T-helper 1 cell treated with Interleukin-12 subunit alpha and Interleukin-12 subunit beta and Interleukin-4 antibody, amounts not matched to agents 30 μg/mL and 1 μg/mL, for 36 hours (primary cell): ENCODE data around the gene UQCR10.

Experiments used
- H3K27ac Mint-ChIP-seq: one replicate; pipeline ENCODE4 v1.8.0; 2021; ENCODE audit warnings: mild to moderate bottlenecking, mixed read lengths
- H3K27me3 Mint-ChIP-seq: one replicate; pipeline ENCODE4 v1.8.0; 2021; ENCODE audit warnings: low read depth, mixed read lengths
- H3K36me3 Mint-ChIP-seq: one replicate; pipeline ENCODE4 v1.8.0; 2021; ENCODE audit warnings: low read depth, mixed read lengths
- H3K4me1 Mint-ChIP-seq: one replicate; pipeline ENCODE4 v1.8.0; 2021; ENCODE audit warnings: low read depth, mixed read lengths
- H3K4me3 Mint-ChIP-seq: one replicate; pipeline ENCODE4 v1.8.0; 2021; ENCODE audit warnings: mild to moderate bottlenecking, moderate library complexity, mixed read lengths
- H3K9me3 Mint-ChIP-seq: one replicate; pipeline ENCODE4 v1.8.0; 2021; ENCODE audit warnings: mixed read lengths

UQCR10 gene

DNA sequence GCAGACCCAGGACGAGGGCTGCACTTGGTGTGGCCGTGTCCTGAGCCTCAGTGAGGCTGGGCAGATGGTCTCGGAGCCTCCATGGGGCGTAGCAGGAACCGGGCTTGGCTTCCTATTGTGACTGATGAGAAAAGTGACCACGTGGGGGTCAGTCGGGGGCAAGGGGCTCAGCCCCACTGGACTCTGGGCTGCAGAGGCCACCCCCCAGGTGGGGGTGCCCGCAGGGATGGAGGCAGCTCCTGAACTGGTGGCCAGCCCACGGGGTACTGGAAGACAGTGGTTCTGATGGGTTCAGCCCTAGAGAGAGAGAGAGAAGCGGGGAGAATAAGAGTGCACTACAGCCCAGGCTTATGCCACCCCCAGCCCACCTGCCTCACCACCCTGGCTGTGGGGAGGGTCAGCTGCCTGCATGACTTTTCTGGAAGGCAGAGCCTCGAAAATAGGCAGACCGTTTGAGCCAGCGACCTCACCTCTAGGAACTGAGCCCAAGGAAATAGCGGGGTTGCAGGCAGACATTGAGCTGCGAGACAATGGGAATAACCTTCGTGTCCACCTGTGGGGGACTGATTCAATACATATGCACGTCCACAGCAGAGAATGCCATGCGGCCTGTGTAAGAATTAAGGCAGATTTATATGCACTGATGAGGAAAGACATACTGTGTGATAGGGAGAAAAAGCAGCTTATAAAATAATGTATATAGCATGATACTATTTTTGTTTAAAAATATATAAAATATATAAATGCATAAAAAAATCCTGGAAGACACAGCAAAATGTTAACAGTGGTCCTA is 35.9 kb upstream of the UQCR10 start:
- no peak overlapping the region for H3K27ac Mint-ChIP-seq
- H3K4me1 Mint-ChIP-seq: no peaks in the 10 kb centered on the region
- H3K4me3 Mint-ChIP-seq: no peak overlapping the region
- H3K36me3 Mint-ChIP-seq: no peaks in the 10 kb centered on the region
- no peaks in the 10 kb centered on the region for H3K27me3 Mint-ChIP-seq
- no peaks in the 10 kb centered on the region for H3K9me3 Mint-ChIP-seq

DNA sequence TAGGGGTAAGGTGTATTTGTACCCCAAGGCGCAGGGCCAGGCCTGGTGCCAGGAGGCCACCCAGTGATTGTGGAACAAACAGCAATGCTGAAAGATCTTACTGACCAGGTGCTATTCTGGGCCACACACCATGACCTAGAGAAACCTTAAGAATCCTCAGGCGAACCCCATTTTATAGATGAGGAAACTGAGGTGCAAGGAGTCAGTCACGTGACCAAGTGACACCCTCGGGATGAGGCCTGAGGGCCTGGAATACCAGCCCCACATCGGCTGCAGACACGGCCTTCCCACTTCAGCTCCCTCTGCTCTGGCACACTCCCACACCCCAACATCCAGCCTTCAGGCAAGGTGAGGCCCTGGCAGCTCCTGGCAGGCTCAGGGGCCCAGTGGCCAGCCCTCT is 34.3 kb upstream of the UQCR10 start:
- Mint-ChIP-seq H3K27me3 (no peaks in the 10 kb centered on the region), H3K27ac (no peak overlapping the region), H3K4me1 (no peaks in the 10 kb centered on the region), H3K9me3 (no peaks in the 10 kb centered on the region), H3K4me3 (no peak overlapping the region), H3K36me3 (no peaks in the 10 kb centered on the region)

DNA sequence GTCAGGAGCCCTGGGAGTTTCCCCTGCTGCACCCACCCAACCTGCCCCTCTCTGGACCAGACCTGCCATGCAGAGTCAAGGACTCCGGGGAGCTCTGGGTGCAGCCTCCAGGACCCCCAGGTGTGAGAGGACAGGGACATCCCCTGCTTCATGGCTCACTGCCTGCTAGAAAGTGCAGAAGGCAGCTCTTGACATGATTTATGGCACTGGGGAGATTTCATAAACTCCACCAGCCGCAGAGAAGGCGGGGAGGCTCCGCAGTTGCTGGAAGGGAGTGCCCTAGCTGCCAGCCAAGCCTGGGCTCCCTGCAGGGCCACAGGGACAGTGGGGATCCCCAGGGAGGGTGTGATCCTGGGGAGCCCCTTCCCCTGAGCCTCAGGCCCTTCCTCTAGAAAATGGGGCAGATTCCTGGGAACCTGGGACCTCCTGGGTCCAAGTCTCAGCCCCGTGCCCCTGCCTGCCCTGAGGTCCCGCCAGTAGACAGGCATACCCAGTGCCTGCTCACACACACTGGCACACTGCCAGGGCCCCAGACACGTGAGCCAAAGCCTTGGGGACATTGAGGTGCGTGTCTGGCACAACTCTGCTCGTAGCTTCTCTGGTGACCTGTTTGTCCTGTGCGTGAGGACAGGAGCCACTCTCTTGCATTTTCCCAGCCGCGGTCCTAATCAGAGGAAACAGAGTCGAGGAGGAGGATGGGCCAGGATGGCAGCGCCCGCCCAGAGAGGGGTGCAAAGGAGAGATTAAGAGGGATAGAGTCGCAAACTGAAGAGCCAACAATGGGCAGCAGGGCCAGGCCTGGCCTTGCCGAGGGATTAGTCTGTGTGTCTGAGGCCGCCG is 33.6 kb upstream of the UQCR10 start:
- no peaks in the 10 kb centered on the region for H3K27me3 Mint-ChIP-seq
- H3K9me3 Mint-ChIP-seq: no peaks in the 10 kb centered on the region
- no peak overlapping the region for H3K4me3 Mint-ChIP-seq
- no peaks in the 10 kb centered on the region for H3K4me1 Mint-ChIP-seq
- no peak overlapping the region for H3K27ac Mint-ChIP-seq
- no peaks in the 10 kb centered on the region for H3K36me3 Mint-ChIP-seq

DNA sequence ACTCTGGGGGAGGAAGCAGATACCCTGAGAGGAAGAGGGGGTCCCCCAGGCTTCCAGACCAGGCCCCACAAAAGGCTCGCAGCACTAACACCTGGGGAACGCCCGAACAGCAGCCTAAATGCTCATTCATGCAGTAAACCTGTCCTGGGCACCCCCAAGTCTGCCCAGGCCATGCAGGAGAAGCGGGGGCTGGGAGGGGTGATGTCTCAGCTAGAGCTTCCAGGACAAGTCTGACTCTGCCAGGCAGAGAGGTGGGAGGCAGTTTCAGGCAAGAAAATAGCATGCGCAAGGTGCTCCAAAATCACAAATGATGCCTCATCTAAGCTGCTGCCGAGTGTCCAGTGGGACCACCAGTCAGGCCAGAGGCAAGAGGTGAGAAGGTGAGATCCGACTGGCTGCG is 32.8 kb upstream of the UQCR10 start:
- Mint-ChIP-seq H3K36me3 (no peaks in the 10 kb centered on the region), H3K4me3 (no peak overlapping the region), H3K4me1 (no peaks in the 10 kb centered on the region)

DNA sequence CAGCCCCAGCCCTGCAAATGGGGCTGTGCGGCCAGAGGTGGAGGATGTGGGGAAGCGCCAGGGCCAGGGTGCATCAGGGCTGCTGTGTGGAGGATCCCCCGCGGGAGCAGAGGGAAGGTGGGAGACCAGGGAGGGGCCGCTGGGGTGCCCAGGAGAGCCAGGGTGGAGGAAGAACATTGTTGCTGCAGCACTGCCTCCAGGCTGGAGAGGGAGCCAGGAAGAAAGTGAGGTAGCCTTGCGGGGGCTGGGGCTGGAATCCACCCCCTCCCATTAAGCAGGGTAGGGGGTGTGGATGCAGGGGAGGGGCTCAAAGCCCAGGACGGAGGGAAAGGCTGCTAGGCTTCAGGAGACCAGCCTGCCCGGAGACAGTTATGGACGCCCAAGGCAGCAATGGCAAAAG is 32.3 kb upstream of the UQCR10 start:
- no peaks in the 10 kb centered on the region for H3K36me3 Mint-ChIP-seq
- H3K9me3 Mint-ChIP-seq: no peaks in the 10 kb centered on the region
- no peaks in the 10 kb centered on the region for H3K27me3 Mint-ChIP-seq
- H3K27ac Mint-ChIP-seq: no peak overlapping the region
- no peak overlapping the region for H3K4me3 Mint-ChIP-seq
- H3K4me1 Mint-ChIP-seq: no peaks in the 10 kb centered on the region

More for the DNA sequence above, 32.8 kb upstream of the UQCR10 start:
- Mint-ChIP-seq H3K27ac (no peak overlapping the region), H3K9me3 (no peaks in the 10 kb centered on the region), H3K27me3 (no peaks in the 10 kb centered on the region)

DNA sequence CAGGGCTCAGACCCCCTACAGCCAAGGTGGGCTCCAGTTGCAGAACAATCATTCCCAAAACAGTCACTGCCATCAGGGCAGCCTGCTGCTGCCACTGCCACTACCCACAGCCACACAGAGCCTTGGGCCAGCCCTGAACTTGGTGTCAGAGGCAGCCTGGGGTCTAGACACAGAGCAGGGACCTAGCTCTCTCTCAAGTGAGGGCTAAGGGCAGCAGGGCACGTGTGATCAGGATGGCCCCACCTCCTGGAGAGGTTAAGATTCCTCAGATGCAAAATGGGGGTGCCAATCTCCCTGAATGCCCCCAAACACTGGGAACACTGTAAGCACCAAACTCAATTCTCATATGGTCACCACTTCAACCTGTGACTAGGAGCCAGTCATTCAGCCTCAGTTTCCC is 31.8 kb upstream of the UQCR10 start:
- no peak overlapping the region for H3K4me3 Mint-ChIP-seq
- H3K27me3 Mint-ChIP-seq: no peaks in the 10 kb centered on the region
- H3K9me3 Mint-ChIP-seq: no peaks in the 10 kb centered on the region
- H3K36me3 Mint-ChIP-seq: no peaks in the 10 kb centered on the region
- H3K4me1 Mint-ChIP-seq: no peaks in the 10 kb centered on the region
- H3K27ac Mint-ChIP-seq: no peak overlapping the region

DNA sequence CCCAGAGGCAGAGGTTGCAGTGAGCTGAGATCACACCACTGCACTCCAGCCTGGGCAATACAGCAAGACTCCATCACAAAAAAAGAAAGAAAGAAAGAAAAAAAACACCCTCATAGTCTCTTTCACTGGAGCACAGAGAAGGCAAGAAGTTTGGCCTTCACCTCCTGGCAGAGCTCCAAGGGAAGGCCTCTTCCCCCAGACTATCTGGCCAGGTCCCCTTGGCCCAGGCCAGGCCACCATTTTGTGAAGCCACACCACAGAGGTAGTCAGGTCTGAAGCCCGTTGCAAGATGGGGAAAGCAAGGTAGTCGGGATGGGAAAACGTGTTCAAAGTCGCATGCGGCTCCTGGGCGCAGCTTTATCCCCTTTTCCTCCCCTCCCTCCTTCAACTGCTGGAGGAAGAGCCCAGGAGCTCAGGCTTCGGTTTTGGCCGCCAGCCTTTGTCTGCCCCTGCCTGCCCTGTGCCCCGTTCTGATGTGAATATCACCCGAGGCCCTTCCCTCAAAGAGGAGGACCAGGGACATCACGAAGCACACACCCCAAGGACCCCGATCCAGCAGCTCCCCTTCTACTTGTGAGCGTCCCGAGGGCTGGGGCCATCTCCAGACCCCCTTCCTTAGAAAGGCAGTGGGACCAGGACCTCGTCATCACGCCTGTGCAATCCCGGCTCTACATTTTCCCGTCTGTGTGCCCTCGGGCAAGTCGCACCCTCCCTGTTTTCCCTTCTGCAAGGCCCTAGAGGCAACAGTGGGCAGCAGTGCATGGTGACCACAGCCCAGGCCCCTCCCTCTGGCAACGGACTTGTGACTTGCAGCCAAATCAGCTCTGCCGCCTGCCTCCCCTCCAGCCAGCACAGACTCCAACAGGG is 29.7 kb upstream of the UQCR10 start:
- Mint-ChIP-seq H3K9me3 (no peaks in the 10 kb centered on the region), H3K36me3 (no peaks in the 10 kb centered on the region), H3K4me3 (no peak overlapping the region), H3K4me1 (peaks cover 2% of the 10 kb centered on the region), H3K27ac (no peak overlapping the region), H3K27me3 (no peaks in the 10 kb centered on the region)

DNA sequence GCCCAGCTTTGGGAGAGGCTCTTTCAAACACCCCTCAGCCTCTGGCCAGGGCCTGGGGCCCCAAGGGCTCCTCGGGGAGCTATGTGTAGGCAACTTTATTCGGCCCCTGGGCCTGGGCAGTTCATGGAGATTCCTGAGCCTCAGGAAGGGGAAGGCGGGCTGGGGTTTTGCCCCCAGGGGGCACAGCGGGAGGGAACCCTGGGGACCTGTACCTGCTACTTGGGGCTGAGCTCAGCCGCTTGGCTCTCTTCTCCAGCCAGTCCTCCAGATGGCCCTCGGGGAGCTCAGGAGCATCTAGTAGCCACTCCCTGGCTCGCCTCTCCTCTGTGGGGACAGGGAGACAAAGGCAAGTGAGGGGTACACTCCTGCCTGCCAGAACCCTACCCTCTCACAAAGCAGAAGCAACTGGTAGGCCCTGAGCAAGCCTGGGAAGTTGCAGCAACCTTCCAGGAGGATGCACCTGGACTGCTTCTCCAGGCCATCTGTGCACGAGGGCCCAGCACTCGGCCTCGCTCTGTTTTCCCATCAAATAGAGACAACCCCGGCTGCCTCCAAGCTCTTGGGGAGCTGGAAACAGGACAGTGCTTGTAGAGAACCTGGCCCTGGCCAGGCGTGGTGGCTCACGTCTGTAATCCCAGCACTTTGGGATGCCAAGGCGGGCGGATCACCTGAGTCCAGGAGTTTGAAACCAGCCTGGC is 28.9 kb upstream of the UQCR10 start:
- Mint-ChIP-seq H3K27me3 (no peaks in the 10 kb centered on the region), H3K27ac (no peak overlapping the region), H3K36me3 (no peaks in the 10 kb centered on the region), H3K4me3 (no peak overlapping the region), H3K4me1 (peaks cover 3% of the 10 kb centered on the region), H3K9me3 (no peaks in the 10 kb centered on the region)

DNA sequence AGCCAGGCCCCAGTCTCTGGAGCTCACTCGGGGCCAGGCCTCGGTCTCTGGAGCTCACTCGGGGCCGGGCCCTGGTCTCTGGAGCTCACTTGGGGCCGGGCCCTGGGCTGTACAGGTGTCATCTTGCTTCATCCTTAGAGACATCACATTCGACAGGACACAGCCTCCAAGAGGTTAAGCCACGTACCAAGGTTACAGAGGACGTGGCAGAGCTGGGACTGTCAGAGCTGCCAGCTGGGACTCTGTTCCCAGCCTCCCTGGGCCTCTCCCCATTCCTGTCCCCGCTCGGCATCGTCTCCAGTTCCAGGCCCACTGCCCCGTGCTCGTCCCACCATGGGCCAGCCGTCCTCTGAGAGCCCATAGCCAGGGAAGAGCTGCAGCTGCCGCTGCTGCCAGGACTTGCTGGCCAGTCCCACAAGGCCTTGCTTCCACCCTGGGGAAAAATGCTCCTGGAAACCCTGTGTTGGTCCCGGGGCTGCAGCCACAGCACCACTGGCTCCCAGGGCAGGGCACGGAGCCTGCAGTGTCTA is 27.8 kb upstream of the UQCR10 start:
- Mint-ChIP-seq H3K36me3 (no peaks in the 10 kb centered on the region), H3K4me3 (no peak overlapping the region), H3K27ac (no peak overlapping the region), H3K27me3 (no peaks in the 10 kb centered on the region), H3K4me1 (peaks cover 3% of the 10 kb centered on the region), H3K9me3 (no peaks in the 10 kb centered on the region)

DNA sequence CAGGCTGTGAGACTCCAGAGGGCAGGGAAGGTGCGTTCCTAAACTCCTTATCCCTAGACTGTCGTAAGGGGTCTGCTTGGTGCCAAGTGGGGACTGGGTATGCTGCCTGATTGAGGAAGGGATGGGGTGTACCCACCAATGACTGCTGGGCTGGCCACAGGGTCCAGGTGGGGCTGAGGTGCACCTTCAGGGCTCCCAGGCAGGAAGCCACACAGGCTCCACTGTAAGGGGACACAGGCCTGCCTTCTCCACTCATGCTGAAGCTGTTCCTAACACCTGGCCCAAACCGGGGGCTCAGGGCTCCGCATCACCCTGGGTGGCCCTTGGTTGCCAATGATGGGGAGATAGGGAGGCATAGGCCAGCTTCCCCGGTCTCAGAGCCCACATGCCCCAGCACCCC is 27.0 kb upstream of the UQCR10 start:
- Mint-ChIP-seq H3K4me3 (no peak overlapping the region), H3K27ac (no peak overlapping the region), H3K4me1 (peaks cover 3% of the 10 kb centered on the region), H3K9me3 (no peaks in the 10 kb centered on the region), H3K27me3 (no peaks in the 10 kb centered on the region), H3K36me3 (no peaks in the 10 kb centered on the region)

DNA sequence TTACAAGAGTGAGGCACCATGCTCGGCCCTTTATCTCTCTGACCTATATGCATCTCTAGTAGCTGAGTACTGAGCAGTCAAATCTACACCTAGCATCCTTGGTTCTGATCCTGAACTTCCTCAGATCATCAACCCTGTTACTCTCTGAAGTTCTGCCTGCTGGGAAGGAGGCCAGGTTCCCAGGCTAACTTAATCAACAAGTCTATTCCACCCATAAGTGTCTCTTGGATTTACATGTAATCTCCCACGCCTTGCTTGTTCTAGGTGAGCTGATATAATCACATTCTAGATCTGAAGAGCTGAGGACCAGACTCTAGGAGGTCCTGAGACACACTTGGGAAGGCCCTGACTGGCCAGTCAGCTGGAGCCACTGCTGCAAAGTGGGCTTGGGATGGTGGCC is 25.2 kb upstream of the UQCR10 start:
- peaks cover 4% of the 10 kb centered on the region for H3K36me3 Mint-ChIP-seq
- H3K4me3 Mint-ChIP-seq: no peak overlapping the region
- H3K27me3 Mint-ChIP-seq: no peaks in the 10 kb centered on the region
- peaks cover 3% of the 10 kb centered on the region for H3K4me1 Mint-ChIP-seq
- no peaks in the 10 kb centered on the region for H3K9me3 Mint-ChIP-seq
- no peak overlapping the region for H3K27ac Mint-ChIP-seq

DNA sequence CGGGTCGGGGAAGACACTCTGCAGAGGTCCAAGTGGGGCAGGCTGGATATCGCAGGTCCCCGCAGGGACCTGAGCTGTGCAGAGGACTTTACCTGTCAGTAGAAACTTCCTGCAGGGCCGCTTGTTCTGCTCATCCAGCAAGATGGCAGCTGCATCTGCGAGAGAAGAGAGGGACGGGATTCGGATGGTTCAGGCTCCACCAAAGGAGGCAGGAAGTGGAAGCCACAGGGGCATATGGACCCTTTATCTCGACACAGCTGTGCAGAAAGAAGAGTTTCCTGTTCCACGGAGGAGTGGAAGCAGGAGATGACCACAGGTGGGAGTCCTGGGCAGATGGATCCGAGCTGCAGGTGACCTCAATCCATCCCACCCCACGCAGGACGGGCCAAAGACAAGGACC is 24.8 kb upstream of the UQCR10 start:
- Mint-ChIP-seq H3K4me1 (peaks cover 3% of the 10 kb centered on the region), H3K4me3 (no peak overlapping the region), H3K9me3 (no peaks in the 10 kb centered on the region), H3K27me3 (no peaks in the 10 kb centered on the region), H3K27ac (no peak overlapping the region), H3K36me3 (peaks cover 4% of the 10 kb centered on the region)

DNA sequence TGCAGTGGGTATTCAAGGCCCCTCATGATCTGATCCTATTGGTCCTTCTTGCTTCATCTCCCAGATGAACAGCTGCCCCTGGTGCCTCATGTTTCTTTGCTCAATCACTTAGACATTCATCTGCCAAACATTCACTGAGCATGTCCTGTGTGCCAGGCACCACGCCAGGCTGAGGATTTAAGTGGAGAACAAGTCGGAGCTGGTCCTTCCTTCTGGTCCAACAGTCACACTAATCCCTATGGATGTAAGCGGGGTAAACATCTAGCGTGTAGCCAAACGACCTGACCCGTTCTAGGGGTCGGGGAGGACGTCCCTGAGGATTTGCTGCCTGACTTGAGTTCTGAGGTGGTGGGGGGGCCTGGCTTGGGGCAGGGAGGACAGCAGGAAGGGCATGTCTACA is 22.3 kb upstream of the UQCR10 start:
- Mint-ChIP-seq H3K4me1 (peaks cover 3% of the 10 kb centered on the region), H3K27ac (no peak overlapping the region), H3K9me3 (no peaks in the 10 kb centered on the region), H3K4me3 (no peak overlapping the region), H3K27me3 (no peaks in the 10 kb centered on the region), H3K36me3 (peaks cover 13% of the 10 kb centered on the region)

DNA sequence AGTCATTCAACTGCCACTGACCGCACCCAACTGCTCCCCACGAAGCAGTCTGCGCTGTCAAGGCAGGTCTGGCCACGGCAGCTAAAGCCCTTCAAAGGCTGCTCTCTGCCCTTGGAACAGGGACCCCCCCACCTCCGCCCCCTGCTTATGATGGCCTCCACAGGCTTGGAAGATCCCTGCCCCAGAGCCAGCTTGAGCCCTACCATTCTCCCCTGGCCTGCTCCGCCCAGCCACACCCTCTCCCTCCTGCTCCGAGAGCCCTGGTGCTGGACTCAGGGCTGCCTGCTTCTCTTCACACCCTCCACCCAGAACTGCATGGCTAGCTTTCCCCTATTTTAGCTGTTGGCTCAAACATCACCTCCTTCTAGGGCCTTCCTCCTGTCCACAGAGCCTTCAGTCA is 19.3 kb upstream of the UQCR10 start:
- no peak overlapping the region for H3K4me3 Mint-ChIP-seq
- H3K27ac Mint-ChIP-seq: no peak overlapping the region
- peaks cover 20% of the 10 kb centered on the region for H3K36me3 Mint-ChIP-seq
- H3K9me3 Mint-ChIP-seq: no peaks in the 10 kb centered on the region
- H3K4me1 Mint-ChIP-seq: peaks cover 12% of the 10 kb centered on the region
- no peaks in the 10 kb centered on the region for H3K27me3 Mint-ChIP-seq
